Activated gamma-delta T cell treated with Interleukin-2 at 50 U/mL for 16 hours (primary cell): ENCODE measurements around the gene TNNI2.
"Not testable (repeated sequence)": the region's sequence is repeated elsewhere in the genome, so short reads cannot be mapped to it uniquely, and the experiment has no call there.

Experiments used
- DNase-seq: peaks from one replicate; pipeline ENCODE4 v3.0.0-alpha.2; 2020

TNNI2 gene

GRCh38 chr11:1862588-1863351 is 24.0 kb downstream of the TNNI2 start:
- no peak for DNase-seq

GRCh38 chr11:1863352-1864216 is 24.8 kb downstream of the TNNI2 start:
- DNase-seq: no peak

GRCh38 chr11:1864231-1864630 is 25.4 kb downstream of the TNNI2 start:
- no peak for DNase-seq

- DNase-seq: no peak
Measured at GRCh38 chr11:1864831-1865665, 26.3 kb downstream of the TNNI2 start.

GRCh38 chr11:1866226-1866625 is 27.4 kb downstream of the TNNI2 start:
- DNase-seq: no peak

- DNase-seq: no peak
Measured at GRCh38 chr11:1866776-1867175, 28.0 kb downstream of the TNNI2 start.

GRCh38 chr11:1867381-1867780 is 28.6 kb downstream of the TNNI2 start:
- no peak for DNase-seq

- DNase-seq: no peak
Measured at GRCh38 chr11:1868056-1868635, 29.4 kb downstream of the TNNI2 start.

- DNase-seq: no peak
Measured at GRCh38 chr11:1868636-1869291, 30.0 kb downstream of the TNNI2 start.

- no peak for DNase-seq
Measured at GRCh38 chr11:1869427-1870325, 30.9 kb downstream of the TNNI2 start.

GRCh38 chr11:1870326-1870696 is 31.5 kb downstream of the TNNI2 start:
- DNase-seq: no peak

GRCh38 chr11:1870721-1871466 is 32.1 kb downstream of the TNNI2 start:
- peak; percentile 47 for DNase-seq

GRCh38 chr11:1871531-1871930 is 32.8 kb downstream of the TNNI2 start:
- no peak for DNase-seq

GRCh38 chr11:1872267-1872985 is 33.6 kb downstream of the TNNI2 start:
- no peak for DNase-seq

- DNase-seq: no peak
Measured at GRCh38 chr11:1873048-1873812, 34.4 kb downstream of the TNNI2 start.

GRCh38 chr11:1873813-1874150 is 35.0 kb downstream of the TNNI2 start:
- DNase-seq: not testable (repeated sequence)

- not testable (repeated sequence) for DNase-seq
Measured at GRCh38 chr11:1874441-1875092, 35.8 kb downstream of the TNNI2 start.

- DNase-seq: no peak
Measured at GRCh38 chr11:1875093-1875850, 36.5 kb downstream of the TNNI2 start.
